Measurements from ENCODE around the gene NRXN3. TPM values are rescaled to one million over a fixed set of nuclear protein-coding genes. Genes with fewer than 3 reads are reported as not detected.

Gene NRXN3
- polyA plus RNA-seq, 1 of the 3 experiments (the other 2 are of a cell fraction): 1.6 TPM

DNA sequence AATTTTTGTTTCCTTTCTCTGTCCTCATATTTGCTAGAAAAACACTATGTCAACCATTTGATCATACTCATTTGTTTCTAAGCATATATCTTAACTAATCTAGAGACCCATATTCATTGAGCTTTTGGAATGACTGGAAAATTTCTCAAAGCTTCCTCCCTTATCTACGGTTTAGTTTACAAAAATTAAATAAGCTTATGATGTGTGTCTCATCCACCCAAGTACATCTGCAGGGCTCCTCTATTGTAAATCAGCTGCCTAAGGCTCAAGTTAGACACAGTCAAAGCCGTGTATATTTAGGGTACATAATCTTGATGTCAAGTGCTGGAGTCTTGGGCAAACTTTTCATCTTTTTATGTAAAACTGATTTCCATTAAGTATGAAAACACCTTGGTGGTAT lies 1670.7 kb downstream of the NRXN3 start:
- no peaks in the 10 kb centered on the region for H4K20me1 ChIP-seq (ENCODE audit: insufficient read depth)
- H3K4me3 ChIP-seq (ENCODE audit: low read depth in 2 of 2, low read length in 1 of 2): no peak overlapping the region
- no peaks in the 10 kb centered on the region for H3K9me3 ChIP-seq
- 21% methylated on average over 2 of the region's 2 CpGs for WGBS (ENCODE audit: low lambda C conversion rate)
- H3K79me2 ChIP-seq (ENCODE audit: insufficient read depth): no peaks in the 10 kb centered on the region
- H3K36me3 ChIP-seq (replicated peaks in 1 of 2; ENCODE audit: control insufficient read depth in 1 of 2, insufficient read depth in 2 of 2, low read length in 1 of 2): no peaks in the 10 kb centered on the region
- no peak overlapping the region for H3K4me2 ChIP-seq
- ChIA-PET POLR2A (no interaction called here), CTCF (interaction anchor here (1.4 kb wide), 2 partner anchors 30 to 32 kb away, joined by 3 read pairs; no protein-coding TSS in a partner anchor)
- TF ChIP-seq CHD2 (IDR thresholded peaks at IDR 0.05; ENCODE audit: low read length, partially characterized antibody) (no peak), FOSL2 (IDR thresholded peaks at IDR 0.05; ENCODE audit: borderline replicate concordance, low read depth) (no peak), EP300 (IDR thresholded peaks at IDR 0.05; ENCODE audit: borderline replicate concordance in 1 of 2, low read depth in 1 of 2, low read length in 1 of 2) (no peak), ELF1 (IDR thresholded peaks at IDR 0.05) (no peak), FOXM1 (IDR thresholded peaks at IDR 0.05; ENCODE audit: low read depth) (no peak), RCOR1 (IDR thresholded peaks at IDR 0.05; ENCODE audit: low read length) (no peak), NRF1 (IDR thresholded peaks at IDR 0.05; ENCODE audit: low read depth, low read length) (no peak), NFIC (IDR thresholded peaks at IDR 0.05; ENCODE audit: borderline replicate concordance) (no peak), MEF2A (IDR thresholded peaks at IDR 0.05; ENCODE audit: borderline replicate concordance, low read depth) (no peak), RXRA (IDR thresholded peaks at IDR 0.05; ENCODE audit: borderline replicate concordance, low read depth) (no peak), FOXJ3 (CRISPR knock-in tag; IDR thresholded peaks at IDR 0.05) (no peak), YY1 (IDR thresholded peaks at IDR 0.05; ENCODE audit: low read depth) (no peak), MXI1 (IDR thresholded peaks at IDR 0.05; ENCODE audit: low read depth, low read length) (no peak)
- TF ChIP-seq, protein P1, sequence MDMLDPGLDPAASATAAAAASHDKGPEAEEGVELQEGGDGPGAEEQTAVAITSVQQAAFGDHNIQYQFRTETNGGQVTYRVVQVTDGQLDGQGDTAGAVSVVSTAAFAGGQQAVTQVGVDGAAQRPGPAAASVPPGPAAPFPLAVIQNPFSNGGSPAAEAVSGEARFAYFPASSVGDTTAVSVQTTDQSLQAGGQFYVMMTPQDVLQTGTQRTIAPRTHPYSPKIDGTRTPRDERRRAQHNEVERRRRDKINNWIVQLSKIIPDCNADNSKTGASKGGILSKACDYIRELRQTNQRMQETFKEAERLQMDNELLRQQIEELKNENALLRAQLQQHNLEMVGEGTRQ (IDR thresholded peaks at IDR 0.05; ENCODE audit: borderline replicate concordance, low read depth, low read length): no peak
- TF ChIP-seq, protein P2, sequence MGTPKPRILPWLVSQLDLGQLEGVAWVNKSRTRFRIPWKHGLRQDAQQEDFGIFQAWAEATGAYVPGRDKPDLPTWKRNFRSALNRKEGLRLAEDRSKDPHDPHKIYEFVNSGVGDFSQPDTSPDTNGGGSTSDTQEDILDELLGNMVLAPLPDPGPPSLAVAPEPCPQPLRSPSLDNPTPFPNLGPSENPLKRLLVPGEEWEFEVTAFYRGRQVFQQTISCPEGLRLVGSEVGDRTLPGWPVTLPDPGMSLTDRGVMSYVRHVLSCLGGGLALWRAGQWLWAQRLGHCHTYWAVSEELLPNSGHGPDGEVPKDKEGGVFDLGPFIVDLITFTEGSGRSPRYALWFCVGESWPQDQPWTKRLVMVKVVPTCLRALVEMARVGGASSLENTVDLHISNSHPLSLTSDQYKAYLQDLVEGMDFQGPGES (IDR thresholded peaks at IDR 0.05; ENCODE audit: low read depth, low read length): no peak
- TF ChIP-seq, protein P3, sequence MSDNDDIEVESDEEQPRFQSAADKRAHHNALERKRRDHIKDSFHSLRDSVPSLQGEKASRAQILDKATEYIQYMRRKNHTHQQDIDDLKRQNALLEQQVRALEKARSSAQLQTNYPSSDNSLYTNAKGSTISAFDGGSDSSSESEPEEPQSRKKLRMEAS (IDR thresholded peaks at IDR 0.05; ENCODE audit: low read depth): no peak
- TF ChIP-seq, protein P4, sequence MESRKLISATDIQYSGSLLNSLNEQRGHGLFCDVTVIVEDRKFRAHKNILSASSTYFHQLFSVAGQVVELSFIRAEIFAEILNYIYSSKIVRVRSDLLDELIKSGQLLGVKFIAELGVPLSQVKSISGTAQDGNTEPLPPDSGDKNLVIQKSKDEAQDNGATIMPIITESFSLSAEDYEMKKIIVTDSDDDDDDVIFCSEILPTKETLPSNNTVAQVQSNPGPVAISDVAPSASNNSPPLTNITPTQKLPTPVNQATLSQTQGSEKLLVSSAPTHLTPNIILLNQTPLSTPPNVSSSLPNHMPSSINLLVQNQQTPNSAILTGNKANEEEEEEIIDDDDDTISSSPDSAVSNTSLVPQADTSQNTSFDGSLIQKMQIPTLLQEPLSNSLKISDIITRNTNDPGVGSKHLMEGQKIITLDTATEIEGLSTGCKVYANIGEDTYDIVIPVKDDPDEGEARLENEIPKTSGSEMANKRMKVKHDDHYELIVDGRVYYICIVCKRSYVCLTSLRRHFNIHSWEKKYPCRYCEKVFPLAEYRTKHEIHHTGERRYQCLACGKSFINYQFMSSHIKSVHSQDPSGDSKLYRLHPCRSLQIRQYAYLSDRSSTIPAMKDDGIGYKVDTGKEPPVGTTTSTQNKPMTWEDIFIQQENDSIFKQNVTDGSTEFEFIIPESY (IDR thresholded peaks at IDR 0.05; ENCODE audit: borderline replicate concordance, low read depth): no peak
- TF ChIP-seq, protein P5, sequence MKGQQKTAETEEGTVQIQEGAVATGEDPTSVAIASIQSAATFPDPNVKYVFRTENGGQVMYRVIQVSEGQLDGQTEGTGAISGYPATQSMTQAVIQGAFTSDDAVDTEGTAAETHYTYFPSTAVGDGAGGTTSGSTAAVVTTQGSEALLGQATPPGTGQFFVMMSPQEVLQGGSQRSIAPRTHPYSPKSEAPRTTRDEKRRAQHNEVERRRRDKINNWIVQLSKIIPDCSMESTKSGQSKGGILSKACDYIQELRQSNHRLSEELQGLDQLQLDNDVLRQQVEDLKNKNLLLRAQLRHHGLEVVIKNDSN (IDR thresholded peaks at IDR 0.05; ENCODE audit: borderline replicate concordance, low read depth): no peak
- H3K4me1 ChIP-seq (ENCODE audit: control insufficient read depth in 1 of 2, insufficient read depth in 2 of 2, low read depth in 1 of 2, low read length in 1 of 2): peaks cover 0 to 2% of the 10 kb centered on the region in 2 experiments; a peak in 2 of 4 replicates
- no peaks in the 10 kb centered on the region for H3K27me3 ChIP-seq (ENCODE audit: insufficient read depth)
- no peaks in the 10 kb centered on the region for H3F3A ChIP-seq (replicated peaks; ENCODE audit: insufficient read depth)
- DNase-seq: no peak
- H3K9ac ChIP-seq: no peak overlapping the region
- no peak overlapping the region for H3K27ac ChIP-seq (ENCODE audit: low read depth in 2 of 2, low read length in 1 of 2)
- no peaks in the 10 kb centered on the region for H3K9me2 ChIP-seq
- no peak overlapping the region for H2AFZ ChIP-seq (ENCODE audit: low read depth)

Data from SK-N-SH (cell line).